ENCODE data around the gene ARF1.

ARF1 gene

GRCh38 chr1:228061411-228062084 is 21.0 kb upstream of the ARF1 start:
- peak in 1 of 2 donors; percentile 52 for DNase-seq
- peaks cover 0 to 23% (median 17%) of the 10 kb centered on the region in 4 donors for H3K4me1 ChIP-seq
- no peak for TF ChIP-seq CTCF (IDR thresholded peaks at IDR 0.05)
- peaks cover 3 to 87% of the 10 kb centered on the region in 2 donors for H3K27me3 ChIP-seq
- no peaks in the 10 kb centered on the region for H3K9me3 ChIP-seq
- no peaks in the 10 kb centered on the region for H3K36me3 ChIP-seq
- no peak overlapping the region for H3K4me3 ChIP-seq
- H3K27ac ChIP-seq: no peak overlapping the region
- intact Hi-C loops (cut with DNase I; ENCODE audit: low total_unique reads): no loop called here

GRCh38 chr1:228062085-228062791 is 20.3 kb upstream of the ARF1 start:
- DNase-seq: peak in 1 of 2 donors; percentile 59
- no peaks in the 10 kb centered on the region for H3K9me3 ChIP-seq

GRCh38 chr1:228062812-228063211 is 19.7 kb upstream of the ARF1 start:
- intact Hi-C loops (cut with DNase I; ENCODE audit: low total_unique reads): no loop called here
- peaks cover 0 to 23% (median 17%) of the 10 kb centered on the region in 4 donors for H3K4me1 ChIP-seq
- no peak overlapping the region for H3K4me3 ChIP-seq
- H3K27ac ChIP-seq: no peak overlapping the region
- no peaks in the 10 kb centered on the region for H3K9me3 ChIP-seq
- DNase-seq: no peak
- no peak for TF ChIP-seq CTCF (IDR thresholded peaks at IDR 0.05)
- no peaks in the 10 kb centered on the region for H3K36me3 ChIP-seq
- H3K27me3 ChIP-seq: peaks cover 3 to 99% of the 10 kb centered on the region in 2 donors

More at GRCh38 chr1:228062085-228062791, 20.3 kb upstream of the ARF1 start:
- Histone ChIP-seq H3K27me3 (peaks cover 3 to 94% of the 10 kb centered on the region in 2 donors), H3K27ac (no peak overlapping the region), H3K4me3 (no peak overlapping the region), H3K4me1 (peaks cover 0 to 23% (median 17%) of the 10 kb centered on the region in 4 donors), H3K36me3 (no peaks in the 10 kb centered on the region)
- intact Hi-C loops (cut with DNase I; ENCODE audit: low total_unique reads): no loop called here
- no peak for TF ChIP-seq CTCF (IDR thresholded peaks at IDR 0.05)

- intact Hi-C loops (cut with DNase I; ENCODE audit: low total_unique reads): no loop called here
- no peaks in the 10 kb centered on the region for H3K9me3 ChIP-seq
- DNase-seq: no peak
- no peak overlapping the region for H3K27ac ChIP-seq
- TF ChIP-seq CTCF (IDR thresholded peaks at IDR 0.05): no peak
- H3K36me3 ChIP-seq: no peaks in the 10 kb centered on the region
- peaks cover 0 to 23% (median 17%) of the 10 kb centered on the region in 4 donors for H3K4me1 ChIP-seq
- H3K4me3 ChIP-seq: no peak overlapping the region
- H3K27me3 ChIP-seq: peaks cover 3 to 100% of the 10 kb centered on the region in 2 donors
These were observed 19.0 kb upstream of the ARF1 start for GRCh38 chr1:228063251-228064191.

- peaks cover 3 to 99% of the 10 kb centered on the region in 2 donors for H3K27me3 ChIP-seq
- no peak overlapping the region for H3K27ac ChIP-seq
- no peak for TF ChIP-seq CTCF (IDR thresholded peaks at IDR 0.05)
- DNase-seq: no peak
- H3K4me1 ChIP-seq: peaks cover 0 to 19% (median 15%) of the 10 kb centered on the region in 4 donors
- H3K36me3 ChIP-seq: no peaks in the 10 kb centered on the region
- intact Hi-C loops (cut with DNase I; ENCODE audit: low total_unique reads): no loop called here
- no peak overlapping the region for H3K4me3 ChIP-seq
- H3K9me3 ChIP-seq: no peaks in the 10 kb centered on the region
These were observed 18.2 kb upstream of the ARF1 start for GRCh38 chr1:228064296-228064695.
